BJ (cell line): ENCODE data around the gene OBSCN. TPM values are rescaled to one million over a fixed set of nuclear protein-coding genes. Genes with fewer than 3 reads are reported as not detected.

Experiments used
- CTCF ChIA-PET: fragments of 350-600 bp; formaldehyde crosslinking; extraction: SDS; loops from one replicate; lab custom pipeline; 2021; ENCODE audit warnings: antibody characterized with exemption, inconsistent platforms; lab: Yijun Ruan, JAX
- POLR2A ChIA-PET: fragments of 300-600 bp; sonication (Branson Sonifier 250); formaldehyde crosslinking; extraction: SDS; loops from one replicate; lab custom pipeline; 2021; ENCODE audit warnings: antibody characterized with exemption; lab: Charles Lee
- DNase-seq: peaks from one replicate; pipeline ENCODE4 v3.0.0-alpha.2; 2011; ENCODE audit warnings: low read depth
- H3K27me3 ChIP-seq: 2 replicates; pipeline ENCODE4 v1.6.0; 2011; ENCODE audit warnings: low read length; ENCODE audit not compliant: control insufficient read depth, insufficient read depth
- H3K36me3 ChIP-seq: 2 replicates; pipeline ENCODE4 v1.5.1; 2011; ENCODE audit warnings: low read length; ENCODE audit not compliant: control insufficient read depth, insufficient read depth
- H3K4me3 ChIP-seq: 2 replicates; pipeline ENCODE4 v1.5.1; 2011; ENCODE audit warnings: low read depth, mild to moderate bottlenecking, control low read depth, low read length
- CTCF ChIP-seq: IDR thresholded peaks from 2 replicates; pipeline ENCODE4 v1.5.1; 2011; ENCODE audit warnings: low read depth, mild to moderate bottlenecking, control low read depth, inconsistent platforms, low read length, moderate library complexity; ENCODE audit not compliant: insufficient read depth
- polyA plus RNA-seq: library from polyadenylated mRNA; depleted of rRNA; stranded (reverse); fragments of >200 nt; gene quantifications from 2 replicates; pipeline ENCODE4 v1.2.3, GENCODE V29; 2011

OBSCN gene
- polyA plus RNA-seq, 1 experiment, result 2.9 TPM

GRCh38 chr1:228299211-228299610 lies 91.4 kb downstream of the OBSCN start:
- no peaks in the 10 kb centered on the region for H3K27me3 ChIP-seq
- H3K36me3 ChIP-seq, result no peaks in the 10 kb centered on the region
- TF ChIP-seq CTCF, result no peak
- ChIA-PET POLR2A (no interaction called here), CTCF (no interaction called here)
- DNase-seq, result no peak
- no peak overlapping the region for H3K4me3 ChIP-seq

DNA sequence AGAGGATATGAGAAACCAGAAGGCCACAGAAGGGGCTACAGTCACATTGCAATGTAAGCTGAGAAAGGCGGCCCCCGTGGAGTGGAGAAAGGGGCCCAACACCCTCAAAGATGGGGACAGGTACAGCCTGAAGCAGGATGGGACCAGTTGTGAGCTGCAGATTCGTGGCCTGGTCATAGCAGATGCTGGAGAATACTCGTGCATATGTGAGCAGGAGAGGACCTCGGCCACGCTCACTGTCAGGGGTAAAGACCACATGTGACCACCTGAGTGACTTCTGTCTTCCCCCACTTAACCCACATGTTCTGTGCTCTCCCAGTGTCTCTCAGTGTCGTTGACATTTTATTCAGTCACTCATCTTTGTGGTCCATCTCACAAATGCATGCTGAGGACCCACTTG lies 92.1 kb downstream of the OBSCN start:
- ChIA-PET CTCF (no interaction called here), POLR2A (no interaction called here)
- no peaks in the 10 kb centered on the region for H3K27me3 ChIP-seq
- DNase-seq, result no peak
- H3K4me3 ChIP-seq, result no peak overlapping the region
- no peaks in the 10 kb centered on the region for H3K36me3 ChIP-seq
- no peak for TF ChIP-seq CTCF

DNA sequence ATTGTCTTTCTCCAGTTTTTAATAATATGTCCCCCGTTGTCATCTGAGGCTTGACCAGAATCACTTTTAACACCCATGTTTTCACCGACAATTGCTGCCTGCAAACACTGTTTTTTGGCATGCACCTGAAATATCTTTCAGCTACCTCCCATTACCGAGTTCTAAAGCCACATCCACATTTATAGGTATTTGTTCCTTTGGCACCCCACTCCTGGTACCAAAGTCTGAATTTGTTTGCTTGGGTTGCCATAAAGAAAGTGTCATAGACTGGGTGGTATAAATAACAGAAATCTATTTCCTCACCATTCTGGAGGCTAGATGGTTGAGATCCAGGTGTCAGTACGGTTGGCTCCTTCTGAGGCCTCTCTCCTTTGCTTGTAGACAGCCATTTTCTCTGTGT lies 94.2 kb downstream of the OBSCN start:
- POLR2A ChIA-PET, result no interaction called here

GRCh38 chr1:228303596-228303995 lies 95.8 kb downstream of the OBSCN start:
- DNase-seq, result no peak
- no peak for TF ChIP-seq CTCF
- POLR2A ChIA-PET, result no interaction called here
- H3K27me3 ChIP-seq, result no peaks in the 10 kb centered on the region
- no peaks in the 10 kb centered on the region for H3K36me3 ChIP-seq
- CTCF ChIA-PET, result no interaction called here
- no peak overlapping the region for H3K4me3 ChIP-seq

More for the DNA sequence above, 94.2 kb downstream of the OBSCN start:
- TF ChIP-seq CTCF, result no peak
- no peak overlapping the region for H3K4me3 ChIP-seq
- no peaks in the 10 kb centered on the region for H3K27me3 ChIP-seq
- H3K36me3 ChIP-seq, result no peaks in the 10 kb centered on the region
- DNase-seq, result no peak
- CTCF ChIA-PET, result no interaction called here

- DNase-seq, result no peak
- H3K36me3 ChIP-seq, result no peaks in the 10 kb centered on the region
- H3K27me3 ChIP-seq, result no peaks in the 10 kb centered on the region
- TF ChIP-seq CTCF, result no peak
- CTCF ChIA-PET, result no interaction called here
- POLR2A ChIA-PET, result no interaction called here
- H3K4me3 ChIP-seq, result no peak overlapping the region
These were observed 96.4 kb downstream of the OBSCN start for GRCh38 chr1:228304225-228304624.
